IMR-90 (cell line): ENCODE results near the gene TRAF3IP3. TPM values are rescaled to one million over a fixed set of nuclear protein-coding genes. Genes with fewer than 3 reads are reported as not detected.

Experiments
- ATAC-seq: fragments of 200-7000 bp; cut with Tn5 transposase; 2 replicates; pipeline ENCODE4 v1.9.1; 2020; ENCODE audit warnings: low read depth, mild to moderate bottlenecking, moderate library complexity
- BruUV-seq: library from RNA; stranded (reverse); fragments of 400-500 nt; replicated peaks from 2 replicates; lab custom pipeline; 2021; lab: Mats Ljungman, UMichigan
- CTCF ChIA-PET: fragments of 300-600 bp; formaldehyde crosslinking; extraction: SDS; loops from one replicate; lab custom pipeline; 2021; ENCODE audit warnings: antibody characterized with exemption; lab: Yijun Ruan, JAX
- POLR2A ChIA-PET: fragments of 300-600 bp; sonication (Branson Sonifier 250); formaldehyde crosslinking; loops from one replicate; lab custom pipeline; 2022; ENCODE audit warnings: antibody characterized with exemption; ENCODE audit not compliant: unreplicated experiment; lab: Charles Lee
- DNase-seq: peaks from one replicate; pipeline ENCODE4 v3.0.0; 2013
- H2AFZ ChIP-seq: replicated peaks from 2 replicates; pipeline ENCODE3; 2013; ENCODE audit warnings: low read length, mild to moderate bottlenecking; ENCODE audit not compliant: poor library complexity
- H2AK5ac ChIP-seq: 2 replicates; pipeline ENCODE4 v1.6.1; 2013; ENCODE audit warnings: low read depth, low read length, inconsistent platforms
- H2AK9ac ChIP-seq: replicated peaks from 2 replicates; pipeline ENCODE3; 2013; ENCODE audit warnings: mild to moderate bottlenecking, low read depth, low read length, moderate library complexity; ENCODE audit not compliant: poor library complexity
- H2BK120ac ChIP-seq: 2 replicates; pipeline ENCODE4 v1.6.1; 2013; ENCODE audit warnings: low read depth, low read length, inconsistent platforms
- H2BK15ac ChIP-seq: 3 replicates; pipeline ENCODE4 v1.6.1; 2013; ENCODE audit warnings: low read depth, low read length, inconsistent platforms
- H2BK20ac ChIP-seq: 2 replicates; pipeline ENCODE4 v1.6.1; 2013; ENCODE audit warnings: low read depth, mild to moderate bottlenecking, inconsistent platforms, low read length, moderate library complexity
- H2BK5ac ChIP-seq: 2 replicates; pipeline ENCODE4 v1.6.1; 2013; ENCODE audit warnings: mild to moderate bottlenecking, low read depth, low read length, inconsistent platforms; ENCODE audit not compliant: poor library complexity, severe bottlenecking
- H3K14ac ChIP-seq: replicated peaks from 2 replicates; pipeline ENCODE4 v1.6.1; 2013; ENCODE audit warnings: low read depth, low read length, inconsistent platforms
- H3K18ac ChIP-seq: 2 replicates; pipeline ENCODE4 v1.6.1; 2013; ENCODE audit warnings: low read depth, low read length, control low read depth
- H3K23ac ChIP-seq: 2 replicates; pipeline ENCODE4 v1.6.1; 2013; ENCODE audit warnings: low read depth, low read length, inconsistent platforms
- H3K27ac ChIP-seq: 2 replicates; pipeline ENCODE4 v1.5.1; 2013; ENCODE audit warnings: mild to moderate bottlenecking, control low read depth, low read length; ENCODE audit not compliant: insufficient read depth
- H3K27me3 ChIP-seq: 2 replicates; pipeline ENCODE4 v1.6.1; 2013; ENCODE audit warnings: low read length; ENCODE audit not compliant: control insufficient read depth, insufficient read depth
- H3K36me3 ChIP-seq: 2 replicates; pipeline ENCODE4 v1.6.1; 2013; ENCODE audit warnings: low read length, mixed read lengths; ENCODE audit not compliant: control insufficient read depth, insufficient read depth
- H3K4ac ChIP-seq: 2 replicates; pipeline ENCODE4 v1.6.1; 2013; ENCODE audit warnings: low read depth, low read length, inconsistent platforms
- H3K4me1 ChIP-seq: 2 replicates; pipeline ENCODE4 v1.6.1; 2013; ENCODE audit warnings: low read length, mixed read lengths; ENCODE audit not compliant: control insufficient read depth, insufficient read depth
- H3K4me2 ChIP-seq: 2 replicates; pipeline ENCODE4 v1.6.1; 2013; ENCODE audit warnings: low read depth, mild to moderate bottlenecking, control low read depth, low read length, moderate library complexity
- H3K4me3 ChIP-seq: 2 replicates; pipeline ENCODE4 v1.5.1; 2013; ENCODE audit warnings: low read depth, mild to moderate bottlenecking, control low read depth, low read length, moderate library complexity; ENCODE audit not compliant: insufficient read depth
- H3K56ac ChIP-seq: 2 replicates; pipeline ENCODE4 v1.6.1; 2013; ENCODE audit warnings: low read length, inconsistent platforms; ENCODE audit not compliant: insufficient read depth; ENCODE audit errors: extremely low read depth
- H3K79me1 ChIP-seq, 2 experiments: 2 replicates each; pipeline ENCODE4 v1.6.1; 2013; ENCODE audit warnings: low read length in 2 of 2, inconsistent platforms in 1 of 2, low read depth in 1 of 2
- H3K9ac ChIP-seq: 2 replicates; pipeline ENCODE4 v1.6.1; 2013; ENCODE audit warnings: low read depth, low read length, control low read depth
- H3K9me1 ChIP-seq: 2 replicates; pipeline ENCODE4 v1.6.1; 2013; ENCODE audit warnings: low read length, inconsistent platforms; ENCODE audit not compliant: insufficient read depth
- H3K9me3 ChIP-seq: 2 replicates; pipeline ENCODE4 v1.6.1; 2013; ENCODE audit warnings: low read length; ENCODE audit not compliant: control insufficient read depth, insufficient read depth
- H4K20me1 ChIP-seq: 2 replicates; pipeline ENCODE4 v1.6.1; 2013; ENCODE audit warnings: low read length, inconsistent platforms; ENCODE audit not compliant: insufficient read depth
- H4K5ac ChIP-seq: 2 replicates; pipeline ENCODE4 v1.6.1; 2013; ENCODE audit warnings: mild to moderate bottlenecking, low read depth, low read length, control low read depth
- H4K8ac ChIP-seq, 2 experiments: 2 replicates each; pipeline ENCODE4 v1.6.1; 2013; ENCODE audit warnings: low read depth in 2 of 2, low read length in 2 of 2, control low read depth in 1 of 2, inconsistent platforms in 1 of 2
- H4K91ac ChIP-seq: 2 replicates; pipeline ENCODE4 v1.6.1; 2013; ENCODE audit warnings: low read depth, low read length, inconsistent platforms; ENCODE audit not compliant: insufficient read depth
- CHD1 ChIP-seq: IDR thresholded peaks from 2 replicates; pipeline ENCODE4 v1.6.1; 2012; ENCODE audit warnings: low read depth, low read length, improper control_type of control experiment
- ELK1 ChIP-seq: fragments of 150-350 bp; IDR thresholded peaks from 2 replicates; pipeline ENCODE4 v1.6.1; 2016; ENCODE audit warnings: low read depth, mild to moderate bottlenecking, low read length, moderate library complexity, borderline replicate concordance
- MAZ ChIP-seq: IDR thresholded peaks from 2 replicates; pipeline ENCODE4 v1.6.1; 2012; ENCODE audit warnings: low read depth, mild to moderate bottlenecking, low read length, improper control_type of control experiment, moderate library complexity, borderline replicate concordance
- NFE2L2 ChIP-seq: fragments of 150-350 bp; IDR thresholded peaks from 2 replicates; pipeline ENCODE4 v1.6.1; 2016; ENCODE audit warnings: low read depth, mild to moderate bottlenecking, low read length
- RAD21 ChIP-seq: IDR thresholded peaks from 2 replicates; pipeline ENCODE4 v1.6.1; 2012; ENCODE audit warnings: low read length, improper control_type of control experiment
- SMC3 ChIP-seq: fragments of 150-350 bp; IDR thresholded peaks from 2 replicates; pipeline ENCODE4 v1.6.1; 2016; ENCODE audit warnings: low read depth, mild to moderate bottlenecking, antibody characterized with exemption, low read length, moderate library complexity
- USF2 ChIP-seq: fragments of 150-350 bp; IDR thresholded peaks from 2 replicates; pipeline ENCODE4 v1.6.1; 2017; ENCODE audit warnings: mild to moderate bottlenecking, antibody characterized with exemption, low read length, low read depth
- WGBS, 2 experiments: methylation state at CpG; one replicate each; pipeline versions ENCODE4 v1.1.5 to v1.1.7; 2013; ENCODE audit warnings: missing lambda C conversion rate in 2 of 2; ENCODE audit not compliant: insufficient read length in 1 of 2; ENCODE audit errors: extremely low coverage in 2 of 2; 5-methylcytosine and 5-hydroxymethylcytosine counted together
- dilution Hi-C: fragments of 300-500 bp; cut with HindIII; formaldehyde crosslinking; loops from one replicate; pipeline ENCODE4 v1.14.3; 2018; ENCODE audit warnings: low sequenced_read_pairs; ENCODE audit not compliant: unreplicated experiment
- in situ Hi-C: fragments of 300-500 bp; cut with MboI; formaldehyde crosslinking; loops from 3 replicates; pipeline ENCODE4 v1.14.3; 2019; ENCODE audit warnings: low sequenced_read_pairs, inconsistent platforms, mixed read lengths
- intact Hi-C: fragments of 100-400 bp; cut with micrococcal nuclease; formaldehyde crosslinking; loops from 2 replicates; pipeline ENCODE4 v1.10.0; 2022
- polyA plus RNA-seq, 3 experiments: library from polyadenylated mRNA; depleted of rRNA; stranded (reverse); fragments of >200 nt; gene quantifications; 2 replicates each; pipeline ENCODE4 v1.2.3, GENCODE V29; 2012; ENCODE audit warnings: low replicate concordance in 1 of 3
- total RNA-seq: library from RNA; depleted of rRNA; stranded (reverse); fragments of >200 nt; gene quantifications from 2 replicates; pipeline ENCODE4 v1.2.3, GENCODE V29; 2012

TRAF3IP3 gene
- total and polyA plus RNA-seq, 2 of the 4 experiments (the other 2 are of a cell fraction): 0.12 to 0.18 TPM

DNA sequence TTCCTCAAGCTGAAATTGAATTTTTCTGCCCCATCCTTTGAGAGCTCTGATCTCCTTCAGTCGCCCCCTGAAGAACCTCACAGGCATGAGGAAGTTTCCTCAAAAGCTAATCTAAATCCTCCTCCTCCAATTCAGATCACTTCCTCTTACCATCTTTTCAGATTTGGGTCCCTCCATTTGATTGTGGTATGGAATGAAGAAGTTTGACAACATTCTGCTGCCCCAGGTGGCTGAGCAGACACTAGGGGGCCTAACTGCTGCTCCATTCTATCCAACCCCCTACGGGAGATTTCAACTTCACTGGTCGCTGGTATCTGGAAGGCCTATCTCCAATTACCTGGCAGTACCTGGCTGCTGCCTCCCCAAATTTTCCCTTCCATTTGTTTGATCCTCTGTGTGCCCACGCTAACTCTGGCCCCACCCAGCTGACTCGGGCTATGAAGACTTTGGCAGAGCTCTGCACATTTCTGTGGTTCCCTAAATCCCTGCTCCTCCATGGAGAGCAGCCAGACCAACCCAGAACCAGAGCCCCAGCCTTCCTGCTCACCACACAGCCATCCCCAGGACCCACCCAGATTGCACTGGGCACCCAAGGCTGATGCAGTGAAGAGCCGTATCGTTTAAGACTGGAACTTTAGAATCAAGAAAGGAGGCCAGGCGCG is 42.3 kb downstream of the TRAF3IP3 start:
- Histone ChIP-seq H3K9me3 (no peaks in the 10 kb centered on the region), H3K36me3 (no peaks in the 10 kb centered on the region), H3K56ac (no peak overlapping the region), H3K4me1 (no peaks in the 10 kb centered on the region), H3K4ac (no peak overlapping the region), H3K14ac (no peak overlapping the region), H2BK120ac (no peak overlapping the region), H3K4me2 (no peak overlapping the region), H3K27me3 (peaks cover 4% of the 10 kb centered on the region; the same call in 1 of the 2 replicates), H3K79me1 (no peaks in the 10 kb centered on the region), H2AK5ac (no peak overlapping the region), H3K23ac (no peak overlapping the region; the same call in 1 of the 2 replicates), H2BK5ac (no peak overlapping the region), H3K9ac (no peak overlapping the region), H3K18ac (no peak overlapping the region), H2BK20ac (no peak overlapping the region), H4K20me1 (no peaks in the 10 kb centered on the region), H2AK9ac (no peak overlapping the region), H4K91ac (no peak overlapping the region), H3K4me3 (no peak overlapping the region), H3K27ac (no peak overlapping the region), H4K5ac (no peak overlapping the region), H2AFZ (no peak overlapping the region), H4K8ac (no peak overlapping the region), H2BK15ac (no peak overlapping the region), H3K9me1 (no peaks in the 10 kb centered on the region)
- intact Hi-C loops (no loop called here), in situ Hi-C loops (no loop called here), dilution Hi-C loops (no loop called here)
- 56% methylated on average over 3 of the region's 9 CpGs; no CpG with 5 or more reads in 1 of the 2 experiments for WGBS, 2 experiments
- DNase-seq (no peak), ATAC-seq (no peak)
- BruUV-seq: no TSS peak
- TF ChIP-seq MAZ (no peak), USF2 (no peak), CHD1 (no peak), RAD21 (no peak), NFE2L2 (no peak), SMC3 (no peak), ELK1 (no peak)
- POLR2A ChIA-PET: no interaction called here
- CTCF ChIA-PET: no interaction called here
